SU-DHL-6 (cell line): ENCODE results near the gene MAP3K10.

Experiments
- EZH2phosphoT487 ChIP-seq: fragments of 200-600 bp; sonication (generic), shearing (Covaris generic); conservative IDR thresholded peaks from 2 replicates; pipeline ENCODE4 v1.6.1; 2018; ENCODE audit warnings: mild to moderate bottlenecking, antibody characterized with exemption, low read length, moderate library complexity, mixed read lengths
- TF ChIP-seq, protein P1 (sequence below): fragments of 200-600 bp; sonication (generic); IDR thresholded peaks from one replicate; pipeline ENCODE4 v1.5.1; 2017; ENCODE audit warnings: antibody characterized with exemption, mild to moderate bottlenecking, low read length, moderate library complexity; ENCODE audit not compliant: insufficient read depth, poor library complexity, severe bottlenecking

DNA sequence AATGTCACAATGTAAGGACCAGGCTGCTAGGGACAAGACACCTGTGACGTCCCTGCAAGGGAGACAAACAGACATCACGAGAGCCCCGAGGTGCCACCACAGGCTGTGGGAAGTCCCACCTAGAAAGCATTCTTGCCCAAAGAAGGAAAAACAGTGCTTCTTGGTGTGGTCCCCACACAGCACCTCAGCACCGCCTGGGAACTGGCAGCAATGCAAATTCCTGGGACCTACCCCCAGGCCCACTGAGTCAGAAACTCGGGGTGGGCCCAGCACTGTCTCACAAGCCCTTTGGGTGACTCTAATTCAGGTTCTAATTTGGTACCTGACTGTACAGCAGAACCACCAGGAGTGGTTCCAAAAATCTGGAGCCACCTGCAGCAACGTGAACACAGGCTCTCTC is 49.1 kb downstream of the MAP3K10 start:
- TF ChIP-seq, protein P1, sequence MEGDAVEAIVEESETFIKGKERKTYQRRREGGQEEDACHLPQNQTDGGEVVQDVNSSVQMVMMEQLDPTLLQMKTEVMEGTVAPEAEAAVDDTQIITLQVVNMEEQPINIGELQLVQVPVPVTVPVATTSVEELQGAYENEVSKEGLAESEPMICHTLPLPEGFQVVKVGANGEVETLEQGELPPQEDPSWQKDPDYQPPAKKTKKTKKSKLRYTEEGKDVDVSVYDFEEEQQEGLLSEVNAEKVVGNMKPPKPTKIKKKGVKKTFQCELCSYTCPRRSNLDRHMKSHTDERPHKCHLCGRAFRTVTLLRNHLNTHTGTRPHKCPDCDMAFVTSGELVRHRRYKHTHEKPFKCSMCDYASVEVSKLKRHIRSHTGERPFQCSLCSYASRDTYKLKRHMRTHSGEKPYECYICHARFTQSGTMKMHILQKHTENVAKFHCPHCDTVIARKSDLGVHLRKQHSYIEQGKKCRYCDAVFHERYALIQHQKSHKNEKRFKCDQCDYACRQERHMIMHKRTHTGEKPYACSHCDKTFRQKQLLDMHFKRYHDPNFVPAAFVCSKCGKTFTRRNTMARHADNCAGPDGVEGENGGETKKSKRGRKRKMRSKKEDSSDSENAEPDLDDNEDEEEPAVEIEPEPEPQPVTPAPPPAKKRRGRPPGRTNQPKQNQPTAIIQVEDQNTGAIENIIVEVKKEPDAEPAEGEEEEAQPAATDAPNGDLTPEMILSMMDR, result no peak
- TF ChIP-seq EZH2phosphoT487, result no peak
